Right atrium auricular region (tissue), 2 donors: ENCODE data around the gene HEXIM2. TPM values are rescaled to one million over a fixed set of nuclear protein-coding genes. Genes with fewer than 3 reads are reported as not detected.

Experiments
- microRNA-seq, 2 donors: library from miRNA; unstranded; fragments of <30 nt; microRNA quantifications; one replicate each; pipeline ENCODE4, GENCODE V29; 2016 to 2017; ENCODE audit warnings: borderline number of aligned reads in 2 of 2, borderline replicate concordance in 1 of 2
- total RNA-seq, 2 donors: library from RNA; depleted of rRNA; stranded (reverse); fragments of >200 nt; gene quantifications; one replicate each; pipeline ENCODE4 v1.1.0, GENCODE V29; 2016

Gene HEXIM2
- total RNA-seq, 2 donors from 2014 or later: 3.1 to 6.8 TPM

Small RNA genes within 50 kb of the gene (microRNA-seq; reads per million reads assigned to microRNA genes)
- 0 to 0.71 reads per million in 2 donors for gene MIR6784

Other genes with a start within 250 kb of the HEXIM2 start
- gene GFAP, start 246.4 kb upstream of the HEXIM2 start, total RNA-seq: 1 to 10 TPM; 4.6 to 5.3 TPM
- gene KIF18B, start 214.1 kb upstream of the HEXIM2 start, total RNA-seq: under 1 TPM; 0.12 to 0.44 TPM
- gene C1QL1, start 193.6 kb upstream of the HEXIM2 start, total RNA-seq: 1 to 10 TPM; 1.6 to 3.6 TPM
- gene DCAKD, start 110.2 kb upstream of the HEXIM2 start, total RNA-seq: 10 to 100 TPM; 37.3 to 46.1 TPM
- 10 to 100 TPM; 44.6 to 52.7 TPM for gene NMT1, start 100.6 kb upstream of the HEXIM2 start, total RNA-seq
- 100 to 1,000 TPM; 102 to 156 TPM for gene PLCD3, start 29.4 kb upstream of the HEXIM2 start, total RNA-seq
- 1 to 10 TPM; 9.0 to 9.4 TPM for gene ACBD4, start 26.2 kb upstream of the HEXIM2 start, total RNA-seq
- gene HEXIM1, start 13.4 kb upstream of the HEXIM2 start, total RNA-seq: 10 to 100 TPM; 16.4 to 31.1 TPM
- 10 to 100 TPM in 1 of 2 donors, 1 to 10 TPM in 1; 7.6 to 13.6 TPM for gene FMNL1, start 60.0 kb downstream of the HEXIM2 start, total RNA-seq
- gene SPATA32, start 100.2 kb downstream of the HEXIM2 start, total RNA-seq: not detected
- 10 to 100 TPM in 1 of 2 donors, 1 to 10 TPM in 1; 8.2 to 10.6 TPM for gene MAP3K14, start 155.1 kb downstream of the HEXIM2 start, total RNA-seq